ENCODE results near the gene NKAIN2. TPM values are rescaled to one million over a fixed set of nuclear protein-coding genes. Genes with fewer than 3 reads are reported as not detected.

NKAIN2 gene
- total RNA-seq, 1 donor from 2014 or later = not detected

GRCh38 chr6:124819346-124819745 is 1015.7 kb downstream of the NKAIN2 start:
- DNase-seq (ENCODE audit: low read depth in 2 of 2) = no peak

- DNase-seq (ENCODE audit: low read depth in 2 of 2) = no peak
Measured at GRCh38 chr6:124822204-124822613, 1018.5 kb downstream of the NKAIN2 start.

DNA sequence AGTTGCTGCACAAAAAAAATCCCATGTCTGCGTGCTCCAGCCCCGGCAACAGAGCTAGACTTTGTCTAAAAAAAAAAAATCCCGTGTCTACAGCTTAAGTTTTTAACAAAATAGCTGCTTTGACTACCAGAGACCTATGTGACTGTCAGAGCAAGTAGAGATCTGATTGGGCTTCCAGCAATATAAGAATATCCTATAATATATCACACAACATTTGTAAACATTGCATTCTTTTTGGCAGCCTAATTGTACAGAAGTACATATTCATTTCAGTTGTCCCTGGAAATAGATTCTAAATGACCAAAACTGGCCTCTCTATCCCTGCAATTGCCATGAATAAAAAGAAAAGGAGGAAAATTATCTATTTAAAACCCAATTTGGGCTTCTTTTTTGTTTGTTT is 1019.1 kb downstream of the NKAIN2 start:
- no peak for DNase-seq (ENCODE audit: low read depth in 2 of 2)

DNA sequence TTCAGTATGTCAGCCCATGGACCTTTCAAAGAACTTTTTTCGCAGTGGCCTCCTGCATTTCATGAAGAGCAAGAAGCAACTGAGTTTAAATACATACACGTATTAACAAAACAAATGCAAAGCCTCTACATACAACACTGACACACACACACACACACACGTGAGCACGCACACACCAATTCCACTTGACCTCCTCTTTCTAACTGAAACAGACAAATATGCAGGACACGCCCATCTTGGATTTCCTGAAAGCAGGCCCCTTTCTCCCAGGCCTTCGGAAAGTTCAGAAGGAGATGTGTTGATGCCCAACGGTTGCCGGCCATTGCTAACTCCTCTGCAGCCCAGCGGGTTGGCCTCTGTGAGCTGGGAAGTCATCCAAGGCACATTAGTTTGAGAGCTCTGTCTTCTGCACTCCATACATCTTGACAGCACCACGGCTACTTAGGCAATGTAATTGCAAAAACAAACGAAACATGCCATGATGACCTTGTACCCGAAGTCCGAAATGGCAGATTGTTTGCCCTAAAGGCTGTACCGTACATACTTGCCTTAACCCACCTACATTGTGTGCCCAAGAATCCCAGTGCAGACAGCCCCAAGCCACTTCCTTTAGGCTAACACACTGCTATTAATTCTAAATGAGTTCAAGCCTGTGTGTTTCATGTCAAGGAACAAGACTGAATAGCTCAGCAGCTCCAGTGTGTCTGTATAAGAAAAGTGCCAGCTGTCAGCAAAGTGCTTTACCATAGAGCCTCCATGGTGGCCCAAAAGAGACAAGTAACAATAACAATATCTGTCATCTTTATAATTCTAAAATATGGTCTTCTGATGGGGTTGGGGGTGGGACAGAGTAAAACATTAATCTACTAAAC is 1019.8 kb downstream of the NKAIN2 start:
- no peak for DNase-seq (ENCODE audit: low read depth in 2 of 2)

DNA sequence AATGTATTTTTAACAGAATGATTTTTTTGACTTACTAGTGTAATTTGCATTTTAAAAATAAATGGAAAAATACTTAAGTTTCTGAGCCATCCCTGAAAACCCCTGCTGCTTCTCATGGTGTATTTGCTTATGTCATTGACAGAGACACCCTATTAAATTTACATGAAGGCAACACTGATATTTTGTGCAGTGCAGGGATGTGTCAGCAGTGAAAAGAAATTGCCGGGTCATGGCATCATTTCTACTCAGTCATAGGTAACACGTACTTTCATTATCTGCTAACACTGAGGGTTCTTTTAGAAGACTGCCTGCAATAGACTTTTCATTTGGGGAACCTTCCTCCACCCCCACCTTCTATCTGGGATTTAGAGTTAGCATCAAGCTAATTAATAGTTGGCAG is 1021.9 kb downstream of the NKAIN2 start:
- no peak for DNase-seq (ENCODE audit: low read depth in 2 of 2)

GRCh38 chr6:124829822-124830221 is 1026.2 kb downstream of the NKAIN2 start:
- no peak for DNase-seq (ENCODE audit: low read depth in 2 of 2)

DNA sequence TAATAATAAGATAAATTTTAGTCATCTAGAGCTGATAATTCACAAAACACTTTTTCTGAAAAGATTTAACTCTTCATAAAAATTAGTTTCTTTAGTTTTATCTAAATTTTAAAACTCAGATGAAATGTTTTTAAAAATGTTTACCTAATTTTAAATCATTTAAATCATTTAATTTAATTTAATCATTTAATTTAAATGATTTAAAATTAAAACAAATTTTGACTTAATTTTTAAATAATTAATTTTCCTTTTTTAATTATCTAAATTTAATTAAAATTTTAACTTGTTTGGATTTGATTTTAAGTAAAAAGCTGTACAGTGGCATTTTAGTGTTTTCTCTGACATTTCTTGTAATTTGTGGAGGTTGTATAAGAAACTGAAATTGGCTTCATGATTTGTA is 1026.8 kb downstream of the NKAIN2 start:
- no peak for DNase-seq (ENCODE audit: low read depth in 2 of 2)

GRCh38 chr6:124854338-124854922 is 1050.8 kb downstream of the NKAIN2 start:
- no peak for DNase-seq (ENCODE audit: low read depth in 2 of 2)

DNA sequence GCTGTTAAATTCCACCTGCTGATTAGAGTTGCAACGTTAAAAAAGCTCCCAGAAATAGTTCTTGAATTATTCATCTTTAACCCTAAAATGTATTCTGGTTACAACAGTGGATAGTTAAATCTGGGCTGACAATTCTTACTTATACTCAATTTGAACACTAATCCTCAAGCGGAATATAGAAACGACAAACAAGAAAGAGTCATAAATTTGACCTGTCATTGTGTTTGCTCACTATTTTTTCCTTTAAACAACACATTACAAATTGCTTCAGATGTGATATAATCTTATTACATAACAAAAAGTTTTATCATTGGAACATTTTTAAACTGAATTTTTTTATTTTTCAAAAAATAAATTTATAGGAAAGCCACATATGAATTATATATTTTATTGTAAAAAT is 1054.1 kb downstream of the NKAIN2 start:
- no peak for DNase-seq (ENCODE audit: low read depth in 2 of 2)

GRCh38 chr6:124858564-124858963 is 1054.9 kb downstream of the NKAIN2 start:
- DNase-seq (ENCODE audit: low read depth in 2 of 2) = no peak

GRCh38 chr6:124859366-124859765 is 1055.7 kb downstream of the NKAIN2 start:
- DNase-seq (ENCODE audit: low read depth in 2 of 2) = no peak

GRCh38 chr6:124866040-124866439 is 1062.4 kb downstream of the NKAIN2 start:
- no peak for DNase-seq (ENCODE audit: low read depth in 2 of 2)

DNA sequence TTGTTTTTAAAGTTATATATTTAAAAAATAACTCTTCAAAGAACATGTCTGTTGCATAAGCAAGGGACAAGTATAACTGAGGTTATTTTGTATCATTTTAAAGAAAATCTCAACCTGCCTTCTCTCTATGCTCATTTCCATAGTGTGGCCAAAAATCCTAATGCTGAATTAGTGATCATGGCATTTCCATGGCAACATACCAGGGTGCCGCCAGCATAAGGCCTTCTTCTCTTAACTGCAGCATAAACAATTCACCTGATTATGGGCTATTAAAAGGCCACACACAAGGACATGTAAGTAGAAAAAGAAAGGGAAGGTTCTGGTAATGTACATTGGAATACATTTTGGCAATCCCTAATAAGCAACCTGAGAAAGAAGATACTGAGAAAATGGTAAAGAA is 1063.5 kb downstream of the NKAIN2 start:
- DNase-seq (ENCODE audit: low read depth in 2 of 2) = no peak

GRCh38 chr6:124868481-124868880 is 1064.8 kb downstream of the NKAIN2 start:
- DNase-seq (ENCODE audit: low read depth in 2 of 2) = no peak

GRCh38 chr6:124869416-124869815 is 1065.8 kb downstream of the NKAIN2 start:
- peak in 1 of 2 donors; percentile 35 for DNase-seq (ENCODE audit: low read depth in 2 of 2)

DNA sequence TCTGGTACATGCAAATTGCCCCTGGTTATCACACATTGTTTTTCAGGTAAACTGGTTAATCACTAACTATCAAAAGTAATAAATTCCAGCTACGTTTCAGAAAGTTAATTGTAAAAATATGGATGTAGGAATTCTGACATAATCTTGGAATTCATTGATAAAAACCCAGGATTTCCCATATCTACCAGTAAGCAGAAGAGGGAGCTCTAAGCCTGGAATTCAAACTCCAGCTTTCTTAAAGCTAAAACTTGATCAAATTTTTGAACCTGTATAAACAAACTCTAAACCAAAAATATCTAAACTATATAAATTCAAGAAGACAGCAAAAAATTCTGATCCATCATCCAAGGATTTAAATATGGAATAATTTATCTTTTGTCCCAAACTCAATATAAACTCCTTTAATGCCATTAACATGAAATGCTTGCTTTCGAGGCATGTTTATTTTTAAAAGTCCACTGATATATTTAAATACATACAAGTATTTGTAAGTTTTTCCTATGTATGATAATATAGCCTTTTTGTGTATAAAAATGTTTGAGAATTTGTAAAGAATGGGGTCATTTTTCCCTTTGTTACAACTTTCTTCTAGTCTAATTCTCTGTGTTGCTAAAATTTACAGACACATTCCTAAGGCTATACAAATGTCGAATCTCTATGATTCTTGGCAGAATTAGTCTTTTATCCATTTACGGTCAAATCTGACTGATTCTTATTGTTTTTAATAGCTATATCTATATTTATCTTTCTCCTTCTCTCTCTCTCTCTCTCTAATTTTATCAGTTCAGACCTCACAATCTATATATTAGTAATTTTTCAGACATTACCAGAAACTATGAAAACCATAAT is 1067.2 kb downstream of the NKAIN2 start:
- peak; percentile 28 to 57 for DNase-seq (ENCODE audit: low read depth in 2 of 2)

- no peak for DNase-seq (ENCODE audit: low read depth in 2 of 2)
Measured at GRCh38 chr6:124872361-124873065, 1068.8 kb downstream of the NKAIN2 start.

GRCh38 chr6:124873066-124873410 is 1069.4 kb downstream of the NKAIN2 start:
- no peak for DNase-seq (ENCODE audit: low read depth in 2 of 2)

Data from dermis microvascular lymphatic vessel endothelial cell (primary cell).